NCI-H226 (cell line): Measurements from ENCODE around the gene RTP5.
"Not testable (repeated sequence)": the region's sequence is repeated elsewhere in the genome, so short reads cannot be mapped to it uniquely, and the experiment has no call there.

Experiments
- DNase-seq: peaks from one replicate; pipeline ENCODE4 v3.0.0-alpha.2; 2015

The RTP5 gene

GRCh38 chr2:241871538-241872312 lies 2.2 kb downstream of the RTP5 start:
- no peak for DNase-seq

- no peak for DNase-seq
These were observed 2.7 kb downstream of the RTP5 start for GRCh38 chr2:241872313-241872642.

- DNase-seq: no peak
These were observed 3.7 kb downstream of the RTP5 start for GRCh38 chr2:241873081-241873802.

- no peak for DNase-seq
These were observed 4.2 kb downstream of the RTP5 start for GRCh38 chr2:241873803-241874110.

GRCh38 chr2:241874277-241874925 lies 4.9 kb downstream of the RTP5 start:
- no peak for DNase-seq

GRCh38 chr2:241875754-241876527 lies 6.4 kb downstream of the RTP5 start:
- DNase-seq: not testable (repeated sequence)

GRCh38 chr2:241876528-241877196 lies 7.1 kb downstream of the RTP5 start:
- DNase-seq: no peak

- DNase-seq: no peak
These were observed 7.7 kb downstream of the RTP5 start for GRCh38 chr2:241877197-241877685.

- peak; percentile 64 for DNase-seq
These were observed 8.8 kb downstream of the RTP5 start for GRCh38 chr2:241877989-241878970.

GRCh38 chr2:241879326-241879725 lies 9.8 kb downstream of the RTP5 start:
- DNase-seq: no peak

- no peak for DNase-seq
These were observed 11.0 kb downstream of the RTP5 start for GRCh38 chr2:241880311-241881073.

- DNase-seq: no peak
These were observed 12.6 kb downstream of the RTP5 start for GRCh38 chr2:241882091-241882625.

- no peak for DNase-seq
These were observed 15.4 kb downstream of the RTP5 start for GRCh38 chr2:241884951-241885290.

GRCh38 chr2:241885291-241885945 lies 15.9 kb downstream of the RTP5 start:
- DNase-seq: no peak

GRCh38 chr2:241885946-241886643 lies 16.6 kb downstream of the RTP5 start:
- no peak for DNase-seq

GRCh38 chr2:241886840-241887447 lies 17.4 kb downstream of the RTP5 start:
- DNase-seq: no peak

- DNase-seq: no peak
These were observed 18.4 kb downstream of the RTP5 start for GRCh38 chr2:241887806-241888522.

- no peak for DNase-seq
These were observed 19.1 kb downstream of the RTP5 start for GRCh38 chr2:241888641-241889040.
